ENCODE data around the gene PRPF39.
"Not testable (repeated sequence)": the region's sequence is repeated elsewhere in the genome, so short reads cannot be mapped to it uniquely, and the experiment has no call there.

Gene PRPF39

GRCh38 chr14:45081096-45081495 is 2.8 kb upstream of the PRPF39 start:
- not testable (repeated sequence) for DNase-seq (ENCODE audit: low spot score)

- no peak for DNase-seq (ENCODE audit: low spot score)
These were observed 1.5 kb upstream of the PRPF39 start for GRCh38 chr14:45082420-45082819.

GRCh38 chr14:45083617-45083975 is 320 bp upstream of the PRPF39 start:
- DNase-seq (ENCODE audit: low spot score), result no peak

GRCh38 chr14:45084946-45085346 is 1.0 kb downstream of the PRPF39 start:
- no peak for DNase-seq (ENCODE audit: low spot score)

- peak; percentile 57 for DNase-seq (ENCODE audit: low spot score)
These were observed 5.9 kb downstream of the PRPF39 start for GRCh38 chr14:45089813-45090212.

DNA sequence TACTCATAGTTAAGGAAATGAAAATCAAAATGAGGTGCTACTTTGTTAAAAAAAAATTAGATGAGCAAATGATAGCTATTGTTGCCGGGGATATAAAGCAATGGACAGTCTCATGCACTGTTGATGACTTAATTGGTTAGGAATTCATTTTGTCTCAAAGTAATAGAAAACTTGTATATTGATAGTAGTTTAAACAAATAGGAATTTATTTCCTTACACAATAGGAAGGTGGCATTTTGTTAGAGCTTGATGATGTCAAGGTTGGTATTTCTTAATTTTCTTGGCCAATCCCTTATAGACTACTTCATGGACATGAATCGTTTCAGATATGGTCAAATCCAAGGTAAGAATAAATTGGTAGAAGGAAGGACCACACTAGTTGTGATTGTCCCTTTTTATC is 7.8 kb downstream of the PRPF39 start:
- DNase-seq (ENCODE audit: low spot score), result no peak

DNA sequence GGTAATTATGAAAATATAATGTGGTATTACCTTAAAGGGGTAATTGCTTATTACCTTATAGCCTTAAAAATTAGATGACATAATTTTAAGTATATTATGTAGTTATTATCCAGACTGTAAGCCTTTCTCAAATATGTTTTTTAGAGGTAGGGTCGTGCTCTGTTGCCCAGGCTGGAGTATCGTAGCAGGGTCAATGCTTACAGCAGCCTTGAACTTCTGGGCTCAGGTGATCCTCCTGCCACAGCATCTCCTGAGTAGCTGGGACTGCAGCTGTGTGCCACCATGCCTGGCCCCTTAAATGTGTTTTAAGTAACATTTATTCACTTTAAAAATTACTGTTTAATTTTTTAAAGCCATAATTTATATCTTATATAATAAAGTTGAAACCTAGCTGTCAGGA is 10.4 kb downstream of the PRPF39 start:
- no peak for DNase-seq (ENCODE audit: low spot score)

DNA sequence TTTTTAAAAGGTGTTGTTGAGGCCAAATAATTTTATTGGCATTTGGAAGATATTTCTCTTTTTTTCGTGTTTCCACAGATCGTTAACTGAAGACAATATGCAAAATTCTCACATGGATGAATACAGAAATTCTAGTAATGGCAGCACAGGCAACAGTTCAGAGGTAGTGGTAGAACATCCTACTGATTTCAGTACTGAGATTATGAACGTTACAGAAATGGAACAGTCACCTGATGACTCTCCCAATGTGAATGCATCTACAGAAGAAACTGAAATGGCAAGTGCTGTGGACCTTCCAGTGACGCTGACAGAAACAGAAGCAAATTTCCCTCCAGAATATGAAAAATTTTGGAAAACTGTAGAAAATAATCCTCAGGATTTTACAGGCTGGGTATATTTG is 11.2 kb downstream of the PRPF39 start:
- DNase-seq (ENCODE audit: low spot score), result no peak

DNA sequence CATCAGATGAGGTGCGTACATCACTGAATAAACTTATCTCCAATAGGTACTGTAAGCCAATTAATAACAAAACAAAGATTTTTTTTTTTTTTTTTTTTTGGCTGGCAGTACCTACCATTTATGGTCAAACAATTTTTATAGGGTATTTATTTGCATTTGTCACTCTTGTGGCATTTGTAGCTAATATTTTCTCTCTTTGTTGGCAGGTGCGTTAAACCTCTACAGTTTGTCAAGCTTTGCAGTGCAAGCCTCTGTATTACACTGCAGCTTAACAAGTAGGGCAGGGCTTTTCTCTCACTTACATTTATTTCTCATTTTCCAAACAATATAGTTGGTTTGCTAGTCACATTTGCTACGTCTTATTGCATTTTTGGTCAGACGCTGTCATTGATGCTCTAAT is 12.3 kb downstream of the PRPF39 start:
- DNase-seq (ENCODE audit: low spot score), result no peak

DNA sequence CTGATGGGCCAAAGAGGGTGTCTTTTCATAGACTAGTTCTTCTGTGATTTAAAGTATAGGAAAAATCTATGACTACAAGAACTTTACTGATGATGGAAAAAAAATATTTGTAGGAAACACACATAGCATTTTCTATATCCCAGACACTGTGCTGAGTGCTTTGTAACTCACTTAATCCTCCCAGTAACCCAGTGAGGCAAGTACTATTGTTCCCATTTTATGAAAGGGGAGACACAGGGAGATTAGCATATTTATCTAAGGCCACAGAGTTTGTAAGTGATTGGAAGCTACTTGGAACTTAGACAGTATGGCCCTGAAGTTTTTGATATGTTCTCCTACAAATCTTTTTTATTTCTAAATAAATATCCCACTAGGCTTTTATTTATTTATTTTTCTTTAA is 19.9 kb downstream of the PRPF39 start:
- DNase-seq (ENCODE audit: low spot score), result no peak

GRCh38 chr14:45104561-45104960 is 20.6 kb downstream of the PRPF39 start:
- no peak for DNase-seq (ENCODE audit: low spot score)

DNA sequence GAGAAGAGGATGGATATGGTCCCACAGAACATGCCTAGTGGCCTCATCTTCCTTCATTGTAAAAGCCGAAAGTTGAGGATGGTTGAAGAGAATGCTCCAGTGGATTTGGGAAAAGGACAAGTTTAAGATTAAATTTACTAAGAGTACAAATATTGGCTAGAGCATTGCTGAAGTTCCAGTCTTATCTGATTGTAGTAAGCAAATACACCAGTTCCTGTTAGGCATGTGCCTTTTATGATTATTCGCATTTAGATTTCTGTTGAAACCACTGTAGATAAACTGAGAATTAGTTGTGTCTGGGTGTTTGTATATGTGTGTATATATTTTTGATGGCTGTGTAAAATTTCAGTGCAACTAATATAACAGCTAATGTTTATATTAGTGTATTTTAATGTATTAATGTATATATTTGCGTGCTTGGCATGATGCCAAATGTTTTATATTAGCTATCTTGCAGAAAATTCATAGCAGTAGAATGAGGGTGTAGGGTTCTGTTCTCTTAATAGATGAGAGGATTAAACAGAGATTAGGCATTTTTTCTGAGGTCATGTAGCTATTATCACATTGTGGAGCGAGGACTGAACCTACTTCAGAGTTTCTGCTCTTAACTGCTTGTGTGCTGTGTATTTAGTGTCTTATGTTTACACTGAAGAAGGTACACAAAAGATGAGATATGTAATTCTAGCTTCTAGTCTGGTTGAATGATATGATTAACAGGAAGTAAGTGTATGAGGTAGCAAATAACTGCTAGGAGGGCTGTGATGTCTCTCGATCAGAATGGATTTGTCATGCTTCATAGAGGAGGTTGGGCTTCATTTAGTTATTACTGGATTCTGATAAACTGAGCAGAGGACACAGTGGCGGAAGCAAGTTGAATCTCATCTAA is 29.2 kb downstream of the PRPF39 start:
- no peak for DNase-seq (ENCODE audit: low spot score)

GRCh38 chr14:45114327-45114726 is 30.4 kb downstream of the PRPF39 start:
- DNase-seq (ENCODE audit: low spot score), result no peak

GRCh38 chr14:45118594-45118993 is 34.7 kb downstream of the PRPF39 start:
- no peak for DNase-seq (ENCODE audit: low spot score)

GRCh38 chr14:45120096-45120495 is 36.2 kb downstream of the PRPF39 start:
- no peak for DNase-seq (ENCODE audit: low spot score)

- DNase-seq (ENCODE audit: low spot score), result no peak
These were observed 39.4 kb downstream of the PRPF39 start for GRCh38 chr14:45123271-45123670.

- no peak for DNase-seq (ENCODE audit: low spot score)
These were observed 41.8 kb downstream of the PRPF39 start for GRCh38 chr14:45125754-45126153.

DNA sequence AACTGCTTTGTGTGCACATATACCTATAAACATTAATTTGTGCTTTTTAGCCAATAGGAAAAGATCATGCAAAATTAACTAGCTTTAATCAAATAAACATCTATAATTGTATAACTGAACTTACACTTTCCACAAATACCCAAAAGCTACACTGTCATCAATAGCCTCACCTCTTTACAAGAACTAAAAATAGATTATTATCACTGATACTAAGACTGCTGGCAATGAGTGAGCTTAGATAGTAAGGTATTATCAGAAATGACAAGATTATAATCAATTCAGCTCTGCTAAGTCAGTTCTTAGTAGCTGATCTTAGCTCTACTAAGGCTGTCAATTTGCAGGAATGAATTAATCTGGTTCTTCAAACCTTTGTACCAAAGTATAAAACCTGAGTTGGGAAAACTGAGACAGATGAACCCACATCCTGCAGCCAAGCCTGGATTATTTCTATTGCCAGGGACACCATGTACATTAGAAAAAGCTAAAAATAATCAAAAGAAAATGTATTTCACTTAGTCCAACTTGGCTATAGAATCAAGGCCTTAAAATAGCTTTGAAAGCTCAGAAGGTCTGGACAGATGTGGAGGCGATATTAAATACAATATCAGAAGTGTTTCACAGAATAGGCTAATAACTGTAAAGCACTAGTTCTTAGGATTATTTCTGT is 45.2 kb downstream of the PRPF39 start:
- DNase-seq (ENCODE audit: low spot score), result no peak

GRCh38 chr14:45133683-45134050 is 49.8 kb downstream of the PRPF39 start:
- no peak for DNase-seq (ENCODE audit: low spot score)

DNA sequence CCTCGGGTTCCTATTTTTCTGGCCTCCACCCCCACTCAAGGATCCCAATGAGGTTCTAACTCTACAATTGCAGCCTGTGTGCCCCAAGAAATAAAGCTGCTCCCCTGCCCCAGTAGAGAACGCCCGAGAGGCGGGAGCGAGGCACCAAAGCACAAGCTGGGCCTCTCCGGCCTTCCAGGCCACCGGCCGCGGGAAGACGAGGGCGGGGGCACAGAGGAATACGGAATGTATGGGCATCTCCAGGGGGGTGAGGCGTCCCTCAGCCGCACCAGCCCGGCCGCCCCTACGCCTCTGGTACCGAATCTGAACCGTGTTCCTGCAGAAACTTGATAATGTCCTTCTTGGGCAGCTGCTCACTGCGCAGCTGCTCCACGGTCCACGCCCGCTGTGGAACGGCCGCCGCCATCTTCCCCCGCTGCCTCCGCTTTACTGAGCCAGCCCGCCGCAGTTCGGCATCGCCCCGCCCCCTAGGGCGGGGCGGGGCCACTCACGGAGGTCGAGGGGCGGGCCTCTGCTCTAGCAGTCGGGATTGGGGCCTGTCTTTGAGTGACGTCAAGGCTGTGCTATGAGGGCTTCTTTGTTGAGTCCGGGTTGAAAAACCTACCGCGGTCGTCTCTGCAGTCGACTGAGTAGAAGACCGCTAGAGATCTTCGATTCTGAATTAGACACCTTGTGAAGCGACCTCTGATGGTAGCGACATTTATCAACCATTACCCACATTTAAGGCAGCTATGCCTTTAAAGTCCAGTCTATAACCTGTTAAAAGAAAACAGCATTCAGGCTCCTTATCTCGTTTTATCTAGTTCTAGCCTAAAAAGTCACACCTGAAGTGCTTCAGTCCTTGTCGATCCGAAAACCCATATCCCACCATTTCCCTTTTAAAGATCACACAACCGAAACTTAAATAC is 50.4 kb downstream of the PRPF39 start, which contains the start of gene FKBP3:
Gene FKBP3, minus strand, starts transcription at position 431 of the 908 bp plus-strand sequence. Its CDS starts 25 bp downstream, at position 406.
- DNase-seq (ENCODE audit: low spot score), result peak; percentile 98

- no peak for DNase-seq (ENCODE audit: low spot score)
These were observed 51.2 kb downstream of the PRPF39 start for GRCh38 chr14:45135156-45135555.

- peak; percentile 93 for DNase-seq (ENCODE audit: low spot score)
These were observed 51.9 kb downstream of the PRPF39 start, which contains the start of gene FANCM for GRCh38 chr14:45135659-45136395. Gene FANCM (plus strand): TSS chr14:45135930. CDS start chr14:45136032, 102 bp downstream.
